Measurements from ENCODE around the gene LAMA2.

LAMA2 gene

DNA sequence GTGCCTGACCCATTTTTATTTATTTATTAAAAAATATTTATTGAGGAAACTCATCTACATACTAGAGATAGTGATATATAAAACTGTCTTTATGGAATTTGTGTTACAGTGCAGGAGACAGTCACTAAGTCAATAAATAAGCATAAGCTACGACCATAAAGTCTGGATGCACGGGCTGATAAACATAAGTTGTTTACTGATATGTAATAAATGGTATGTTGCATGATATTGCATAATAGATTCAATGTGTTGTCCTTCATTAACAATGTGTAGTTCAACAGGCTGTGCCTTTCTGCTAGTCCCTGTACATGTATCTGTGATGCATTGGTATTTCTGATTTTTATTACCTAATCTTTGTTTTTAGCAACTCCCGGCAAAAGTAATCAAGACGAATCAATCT, 515.8 kb downstream of the LAMA2 start:
- H3F3A ChIP-seq (ENCODE audit: insufficient read depth, low read length) = no peaks in the 10 kb centered on the region
- H3K36me3 ChIP-seq (replicated peaks; ENCODE audit: insufficient read depth, low read length) = no peaks in the 10 kb centered on the region
- H3K4me2 ChIP-seq (ENCODE audit: low read depth, low read length) = no peak overlapping the region
- no peak overlapping the region for H3K27ac ChIP-seq (ENCODE audit: low read length)
- no peaks in the 10 kb centered on the region for H3K27me3 ChIP-seq (replicated peaks; ENCODE audit: insufficient read depth, low read length)
- H3K9me2 ChIP-seq (replicated peaks; ENCODE audit: insufficient read depth, low read length) = no peaks in the 10 kb centered on the region
- H3K9me3 ChIP-seq (replicated peaks; ENCODE audit: insufficient read depth, low read length) = no peaks in the 10 kb centered on the region
- no peak overlapping the region for H2AFZ ChIP-seq (ENCODE audit: low read length)
- H4K20me1 ChIP-seq (ENCODE audit: insufficient read depth, low read length) = no peaks in the 10 kb centered on the region
- TF ChIP-seq EZH2phosphoT487 (IDR thresholded peaks at IDR 0.05; ENCODE audit: low read length) (no peak), EZH2 (optimal IDR thresholded peaks at IDR 0.05; ENCODE audit: low read depth, low read length) (no peak)
- TF ChIP-seq, protein P1, sequence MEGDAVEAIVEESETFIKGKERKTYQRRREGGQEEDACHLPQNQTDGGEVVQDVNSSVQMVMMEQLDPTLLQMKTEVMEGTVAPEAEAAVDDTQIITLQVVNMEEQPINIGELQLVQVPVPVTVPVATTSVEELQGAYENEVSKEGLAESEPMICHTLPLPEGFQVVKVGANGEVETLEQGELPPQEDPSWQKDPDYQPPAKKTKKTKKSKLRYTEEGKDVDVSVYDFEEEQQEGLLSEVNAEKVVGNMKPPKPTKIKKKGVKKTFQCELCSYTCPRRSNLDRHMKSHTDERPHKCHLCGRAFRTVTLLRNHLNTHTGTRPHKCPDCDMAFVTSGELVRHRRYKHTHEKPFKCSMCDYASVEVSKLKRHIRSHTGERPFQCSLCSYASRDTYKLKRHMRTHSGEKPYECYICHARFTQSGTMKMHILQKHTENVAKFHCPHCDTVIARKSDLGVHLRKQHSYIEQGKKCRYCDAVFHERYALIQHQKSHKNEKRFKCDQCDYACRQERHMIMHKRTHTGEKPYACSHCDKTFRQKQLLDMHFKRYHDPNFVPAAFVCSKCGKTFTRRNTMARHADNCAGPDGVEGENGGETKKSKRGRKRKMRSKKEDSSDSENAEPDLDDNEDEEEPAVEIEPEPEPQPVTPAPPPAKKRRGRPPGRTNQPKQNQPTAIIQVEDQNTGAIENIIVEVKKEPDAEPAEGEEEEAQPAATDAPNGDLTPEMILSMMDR (IDR thresholded peaks at IDR 0.05; ENCODE audit: low read length) = no peak
- no peak for DNase-seq
- no peak overlapping the region for H3K4me3 ChIP-seq (ENCODE audit: low read length)
- peaks cover 10% of the 10 kb centered on the region for H3K4me1 ChIP-seq (ENCODE audit: low read length)
- H3K9ac ChIP-seq (ENCODE audit: low read length) = no peak overlapping the region
- no peaks in the 10 kb centered on the region for H3K79me2 ChIP-seq (ENCODE audit: low read length)

DNA sequence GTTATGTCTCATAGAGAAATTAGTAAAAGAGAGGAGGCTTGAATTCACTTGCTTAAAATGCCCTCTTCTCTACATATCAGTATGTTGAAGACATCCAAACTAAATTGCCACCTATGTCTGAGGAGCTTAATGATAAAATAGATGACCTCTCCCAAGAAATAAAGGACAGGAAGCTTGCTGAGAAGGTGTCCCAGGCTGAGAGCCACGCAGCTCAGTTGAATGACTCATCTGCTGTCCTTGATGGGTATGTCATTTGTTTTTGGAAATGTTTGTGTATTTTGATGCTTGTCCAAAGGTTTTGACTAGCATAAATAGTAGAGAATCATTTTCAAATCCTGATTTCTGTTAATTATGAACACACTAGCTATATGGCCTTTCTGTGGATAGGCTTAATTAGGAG, 519.3 kb downstream of the LAMA2 start:
- TF ChIP-seq EZH2phosphoT487 (IDR thresholded peaks at IDR 0.05; ENCODE audit: low read length) (no peak), EZH2 (optimal IDR thresholded peaks at IDR 0.05; ENCODE audit: low read depth, low read length) (no peak)
- TF ChIP-seq, protein P1 (IDR thresholded peaks at IDR 0.05; ENCODE audit: low read length) = no peak
- DNase-seq = no peak

DNA sequence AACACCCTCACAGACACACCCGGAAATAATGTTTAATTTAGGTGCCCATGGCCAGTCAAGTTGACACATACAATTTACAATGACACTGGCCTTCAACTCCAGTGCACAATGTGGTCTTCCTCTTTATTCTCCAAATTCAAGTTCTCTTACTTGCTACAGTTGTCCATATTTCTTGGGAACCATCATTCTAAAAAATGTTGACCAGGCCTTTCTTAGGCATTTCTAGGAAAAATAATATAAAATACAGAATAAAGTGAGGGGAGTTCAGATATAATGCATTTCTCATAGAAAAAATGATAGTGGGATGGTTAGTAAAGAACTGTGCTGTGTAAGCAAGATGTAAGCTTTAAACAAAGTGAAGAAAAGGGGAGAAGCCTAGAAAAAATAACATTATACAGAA, 528.2 kb downstream of the LAMA2 start:
- Histone ChIP-seq H3K4me2 (ENCODE audit: low read depth, low read length) (no peak overlapping the region), H2AFZ (ENCODE audit: low read length) (no peak overlapping the region), H3K9me3 (replicated peaks; ENCODE audit: insufficient read depth, low read length) (no peaks in the 10 kb centered on the region), H3K9ac (ENCODE audit: low read length) (no peak overlapping the region), H3K27me3 (replicated peaks; ENCODE audit: insufficient read depth, low read length) (no peaks in the 10 kb centered on the region), H3K79me2 (ENCODE audit: low read length) (no peaks in the 10 kb centered on the region), H4K20me1 (ENCODE audit: insufficient read depth, low read length) (no peaks in the 10 kb centered on the region), H3K4me3 (ENCODE audit: low read length) (no peak overlapping the region), H3K27ac (ENCODE audit: low read length) (no peak overlapping the region), H3F3A (ENCODE audit: insufficient read depth, low read length) (no peaks in the 10 kb centered on the region), H3K36me3 (replicated peaks; ENCODE audit: insufficient read depth, low read length) (no peaks in the 10 kb centered on the region), H3K9me2 (replicated peaks; ENCODE audit: insufficient read depth, low read length) (no peaks in the 10 kb centered on the region), H3K4me1 (ENCODE audit: low read length) (no peaks in the 10 kb centered on the region)
- no peak for DNase-seq
- no peak for TF ChIP-seq EZH2phosphoT487 (IDR thresholded peaks at IDR 0.05; ENCODE audit: low read length)
- TF ChIP-seq, protein P1 (IDR thresholded peaks at IDR 0.05; ENCODE audit: low read length) = no peak
- TF ChIP-seq EZH2 (optimal IDR thresholded peaks at IDR 0.05; ENCODE audit: low read depth, low read length) = no peak

More for the DNA sequence above, 519.3 kb downstream of the LAMA2 start:
- no peaks in the 10 kb centered on the region for H3K27me3 ChIP-seq (replicated peaks; ENCODE audit: insufficient read depth, low read length)
- H3K9me2 ChIP-seq (replicated peaks; ENCODE audit: insufficient read depth, low read length) = no peaks in the 10 kb centered on the region
- no peak overlapping the region for H3K4me3 ChIP-seq (ENCODE audit: low read length)
- peaks cover 10% of the 10 kb centered on the region for H3K4me1 ChIP-seq (ENCODE audit: low read length)
- no peaks in the 10 kb centered on the region for H3K9me3 ChIP-seq (replicated peaks; ENCODE audit: insufficient read depth, low read length)
- H3F3A ChIP-seq (ENCODE audit: insufficient read depth, low read length) = no peaks in the 10 kb centered on the region; the same call in 1 of the 2 replicates
- H3K27ac ChIP-seq (ENCODE audit: low read length) = no peak overlapping the region
- H3K9ac ChIP-seq (ENCODE audit: low read length) = no peak overlapping the region
- no peaks in the 10 kb centered on the region for H3K36me3 ChIP-seq (replicated peaks; ENCODE audit: insufficient read depth, low read length)
- H2AFZ ChIP-seq (ENCODE audit: low read length) = 0 out of 2 replicates have a peak overlapping the region, but pooled peaks have one; percentile 45
- peak overlapping the region; percentile 5; the same call in 1 of the 2 replicates for H3K4me2 ChIP-seq (ENCODE audit: low read depth, low read length)
- H3K79me2 ChIP-seq (ENCODE audit: low read length) = no peaks in the 10 kb centered on the region
- no peaks in the 10 kb centered on the region for H4K20me1 ChIP-seq (ENCODE audit: insufficient read depth, low read length)
